K562 (cell line): ENCODE results near the gene MYLIP. TPM values are rescaled to one million over a fixed set of nuclear protein-coding genes. Genes with fewer than 3 reads are reported as not detected.

Experiments
- ATAC-seq: fragments of 200-7000 bp; cut with Tn5 transposase; 3 replicates; pipeline ENCODE4 v1.9.1; 2020; ENCODE audit warnings: moderate library complexity
- BruUV-seq: library from RNA; stranded (reverse); fragments of 400-500 nt; replicated peaks from 2 replicates; lab custom pipeline; 2021; lab: Mats Ljungman, UMichigan
- CTCF ChIA-PET: fragments of 300-600 bp; formaldehyde crosslinking; extraction: SDS; loops from one replicate; lab custom pipeline; 2021; ENCODE audit warnings: low intra/inter-chr PET ratio; lab: Yijun Ruan, JAX
- POLR2A ChIA-PET: fragments of 300-600, 350-650 bp; sonication (Branson Sonifier 250); formaldehyde crosslinking; extraction: SDS; loops from one replicate; lab custom pipeline; 2021; ENCODE audit warnings: antibody characterized with exemption, inconsistent platforms; lab: Yijun Ruan, JAX
- DNase-seq, 4 experiments: peaks; one replicate each; pipeline versions ENCODE4 v3.0.0 to v3.0.0-alpha.2; 2011 to 2018; ENCODE audit warnings: low spot score in 3 of 4, mixed read lengths in 3 of 4; ENCODE audit errors: extremely low read depth in 1 of 4
- FAIRE-seq: peaks from 2 replicates; lab custom pipeline; 2011; peaks lifted over from hg19 to GRCh38; lab: Jason Lieb, UNC
- H2AFZ ChIP-seq: 2 replicates; pipeline ENCODE4 v1.6.0; 2011; ENCODE audit warnings: low read depth, low read length, control low read depth, inconsistent platforms
- H3K27ac ChIP-seq: fragments of 200-600 bp; 3 replicates; pipeline ENCODE4 v1.8.0; 2011; ENCODE audit warnings: low read depth, mild to moderate bottlenecking, control low read depth, inconsistent platforms, low read length, moderate library complexity, mixed read lengths; ENCODE audit errors: extremely low read depth
- H3K27me3 ChIP-seq, 2 experiments: fragments of 300-600 bp in 1 of 2; 2 replicates in 1 of 2; 3 replicates in 1 of 2; pipeline versions ENCODE4 v1.6.0 to v1.8.0; 2011; ENCODE audit warnings: inconsistent platforms in 2 of 2, low read length in 2 of 2, mild to moderate bottlenecking in 1 of 2, mixed read lengths in 1 of 2, moderate library complexity in 1 of 2; ENCODE audit not compliant: control insufficient read depth in 2 of 2, insufficient read depth in 2 of 2
- H3K36me3 ChIP-seq: fragments of 300-600 bp; 3 replicates; pipeline ENCODE4 v1.8.0; 2011; ENCODE audit warnings: mild to moderate bottlenecking, low read length, inconsistent platforms; ENCODE audit not compliant: control insufficient read depth, insufficient read depth
- H3K4me1 ChIP-seq, 2 experiments: fragments of 200-600 bp in 1 of 2; replicated peaks in 1 of 2; 2 replicates in 1 of 2; 3 replicates in 1 of 2; pipeline versions ENCODE4 v1.5.1 to v1.8.0; 2011; ENCODE audit warnings: inconsistent platforms in 2 of 2, low read length in 2 of 2, mild to moderate bottlenecking in 1 of 2, mixed read lengths in 1 of 2, moderate library complexity in 1 of 2; ENCODE audit not compliant: control insufficient read depth in 2 of 2, insufficient read depth in 2 of 2
- H3K4me2 ChIP-seq: 2 replicates; pipeline ENCODE4 v1.6.1; 2011; ENCODE audit warnings: low read length, control low read depth, inconsistent platforms, mixed read lengths; ENCODE audit not compliant: insufficient read depth
- H3K4me3 ChIP-seq: fragments of 200-600 bp; sonication (generic), shearing (Covaris generic); 2 replicates; pipeline ENCODE4 v1.5.1; 2016; ENCODE audit warnings: control low read depth, inconsistent platforms
- H3K79me2 ChIP-seq: fragments of 200-600 bp; 3 replicates; pipeline ENCODE4 v1.8.0; 2011; ENCODE audit warnings: low read length, inconsistent platforms; ENCODE audit not compliant: control insufficient read depth, insufficient read depth
- H3K9ac ChIP-seq, 2 experiments: 2 replicates each; pipeline versions ENCODE4 v1.6.0 to v1.6.1; 2011; ENCODE audit warnings: low read depth in 2 of 2, low read length in 2 of 2, control low read depth in 1 of 2, inconsistent platforms in 1 of 2, mild to moderate bottlenecking in 1 of 2, mixed read lengths in 1 of 2; ENCODE audit not compliant: insufficient read depth in 1 of 2
- H3K9me1 ChIP-seq: one replicate; pipeline ENCODE4 v1.6.0; 2011; ENCODE audit warnings: inconsistent platforms, mild to moderate bottlenecking, low read length, moderate library complexity; ENCODE audit not compliant: control insufficient read depth, insufficient read depth
- H3K9me3 ChIP-seq: replicated peaks from 2 replicates; pipeline ENCODE4 v1.5.1; 2011; ENCODE audit warnings: low read depth, low read length, inconsistent platforms; ENCODE audit not compliant: control insufficient read depth, insufficient read depth
- H4K20me1 ChIP-seq: replicated peaks from 2 replicates; pipeline ENCODE4 v1.6.1; 2011; ENCODE audit warnings: low read length, inconsistent platforms, mixed read lengths; ENCODE audit not compliant: control insufficient read depth, insufficient read depth
- C11orf30 ChIP-seq: fragments of 450-650 bp; IDR thresholded peaks from 2 replicates; pipeline ENCODE4 v1.6.1; 2016; ENCODE audit warnings: low read depth, mild to moderate bottlenecking
- JUND ChIP-seq, 2 experiments: IDR thresholded peaks; 2 replicates in 1 of 2; 3 replicates in 1 of 2; pipeline ENCODE4 v1.6.1; 2011; ENCODE audit warnings: borderline replicate concordance in 2 of 2, low read depth in 2 of 2, low read length in 2 of 2, improper control_type of control experiment in 1 of 2, missing biosample characterization in 1 of 2, missing genetic modification characterization in 1 of 2, missing genetic modification reagents in 1 of 2
- NONO ChIP-seq, 2 experiments: fragments of 200-400 bp in 1 of 2; fragments of 450-650 bp in 1 of 2; formaldehyde crosslinking in 1 of 2; IDR thresholded peaks; 2 replicates each; pipeline ENCODE4 v1.6.1; 2017; ENCODE audit warnings: low read depth in 2 of 2, mild to moderate bottlenecking in 2 of 2, moderate library complexity in 2 of 2, low read length in 1 of 2
- PML ChIP-seq: IDR thresholded peaks from 2 replicates; pipeline ENCODE4 v1.6.1; 2012; ENCODE audit warnings: low read length, inconsistent platforms
- RCOR1 ChIP-seq, 2 experiments: IDR thresholded peaks; 2 replicates each; pipeline ENCODE4 v1.6.1; 2012; ENCODE audit warnings: low read depth in 2 of 2, low read length in 2 of 2, borderline replicate concordance in 1 of 2, improper control_type of control experiment in 1 of 2
- TAL1 ChIP-seq: fragments of 450-650 bp; IDR thresholded peaks from 2 replicates; pipeline ENCODE4 v1.6.1; 2016; ENCODE audit warnings: mild to moderate bottlenecking
- VEZF1 ChIP-seq: fragments of 200-800 bp; sonication (Bioruptor generic); IDR thresholded peaks from 2 replicates; pipeline ENCODE4 v1.6.1; 2017; ENCODE audit warnings: missing genetic modification characterization, missing compliant biosample characterization
- XRCC5 ChIP-seq: fragments of 200-400 bp; formaldehyde crosslinking; IDR thresholded peaks from 2 replicates; pipeline ENCODE4 v1.6.1; 2017; ENCODE audit warnings: low read depth, mild to moderate bottlenecking, low read length
- ZNF436 ChIP-seq: fragments of 250-450, 450-650 bp; sonication (Bioruptor Pico); formaldehyde crosslinking; IDR thresholded peaks from 2 replicates; pipeline ENCODE4 v1.7.0; 2020; ENCODE audit warnings: mild to moderate bottlenecking
- ZNF79 ChIP-seq: fragments of 250-450 bp; sonication (Bioruptor Pico); IDR thresholded peaks from 2 replicates; pipeline ENCODE4 v1.4.0; 2020; ENCODE audit warnings: low read depth, mild to moderate bottlenecking, moderate library complexity
- WGBS: fragments of 100-300 bp; shearing (Covaris generic); methylation state at CpG from one replicate; pipeline ENCODE4 v1.1.6; 2016; ENCODE audit warnings: low coverage, mixed read lengths; ENCODE audit not compliant: insufficient coverage; ENCODE audit errors: missing lambda C conversion rate; 5-methylcytosine and 5-hydroxymethylcytosine counted together
- in situ Hi-C: fragments of 300-500 bp; cut with MboI; formaldehyde crosslinking; loops from 4 replicates; pipeline ENCODE4 v1.15.0; 2018; ENCODE audit warnings: inconsistent platforms, mixed read lengths
- intact Hi-C: fragments of 100-400 bp; cut with micrococcal nuclease; formaldehyde crosslinking; loops from 2 replicates; pipeline ENCODE4 v1.14.2; 2022
- polyA plus RNA-seq, 8 experiments: library from polyadenylated mRNA; depleted of rRNA in 4 of 8; stranded (reverse) in 5 of 8; unstranded in 3 of 8; fragments of >200 nt; fragmentation: Nextera tagmentation in 2 of 8; fragmentation: Illumina TruSeq in 1 of 8; extraction: Ambion mirVana in 2 of 8; extraction: Trizol in 1 of 8; gene quantifications; 2 replicates each; pipeline versions ENCODE4 v1.2.1 to v1.2.3, GENCODE V29; 2011 to 2014; ENCODE audit warnings: inconsistent platforms in 1 of 8, missing spikeins in 1 of 8
- total RNA-seq, 7 experiments: library from RNA; depleted of rRNA in 6 of 7; stranded (reverse); fragments of >200 nt in 6 of 7; fragmentation: Illumina TruSeq in 2 of 7; extraction: Trizol in 2 of 7; gene quantifications; 2 replicates each; pipeline versions ENCODE4 v1.2.1 to v1.2.3, GENCODE V29; 2011 to 2021; ENCODE audit warnings: low replicate concordance in 1 of 7

The MYLIP gene
- total and polyA plus RNA-seq, 9 of the 15 experiments (the other 6 are each of a cell fraction or from before 2014, with no cell fraction given): 10.8 to 43.5 (median 31.5) TPM

GRCh38 chr6:16136091-16136490, 7.2 kb downstream of the MYLIP start:
- BruUV-seq: no TSS peak
- H3K9me3 ChIP-seq: no peaks in the 10 kb centered on the region
- H3K27ac ChIP-seq: no peak overlapping the region
- no peak overlapping the region for H3K9ac ChIP-seq
- H3K4me1 ChIP-seq: peaks cover 2 to 40% of the 10 kb centered on the region in 2 experiments
- TF ChIP-seq C11orf30 (no peak), VEZF1 (CRISPR knock-in tag) (peak; percentile 57; the same call in 1 of the 2 replicates), RCOR1 (IDR thresholded peaks at IDR 0.05; ENCODE audit: borderline replicate concordance in 1 of 2, low read depth in 2 of 2, low read length in 2 of 2) (0 out of 4 replicates have a peak, but pooled peaks of 1 of the 2 experiments have one; percentile 36), PML (0 out of 2 replicates have a peak, but pooled peaks have one; percentile 47), NONO (IDR thresholded peaks at IDR 0.05; ENCODE audit: low read depth in 2 of 2, low read length in 1 of 2) (no peak), TAL1 (no peak), XRCC5 (no peak), ZNF79 (CRISPR knock-in tag) (no peak), ZNF436 (CRISPR knock-in tag) (no peak), JUND (IDR thresholded peaks at IDR 0.05; ENCODE audit: borderline replicate concordance, low read depth, low read length) (0 out of 2 replicates have a peak, but pooled peaks have one; percentile 6), JUND (tag; IDR thresholded peaks at IDR 0.05; ENCODE audit: borderline replicate concordance, low read depth, low read length) (no peak)
- no peak overlapping the region for H2AFZ ChIP-seq
- CTCF ChIA-PET: interaction anchor here (1.4 kb wide), 1 partner anchor 445 kb away, joined by 4 read pairs; no protein-coding TSS in a partner anchor
- FAIRE-seq (no peak), DNase-seq (peak in 3 of 4 experiments; percentile 37 to 51 (median 47)), ATAC-seq (0 out of 3 replicates have a peak, but pooled peaks have one; percentile 20)
- peaks cover 97% of the 10 kb centered on the region for H3K36me3 ChIP-seq
- intact Hi-C loops (no loop called here), in situ Hi-C loops (no loop called here)
- 41% methylated on average over 3 of the region's 3 CpGs for WGBS
- no peaks in the 10 kb centered on the region for H3K27me3 ChIP-seq
- H3K79me2 ChIP-seq: peaks cover 100% of the 10 kb centered on the region
- H4K20me1 ChIP-seq: peaks cover 75% of the 10 kb centered on the region
- H3K4me2 ChIP-seq: no peak overlapping the region
- peaks cover 10% of the 10 kb centered on the region for H3K9me1 ChIP-seq
- H3K4me3 ChIP-seq: no peak overlapping the region
- POLR2A ChIA-PET: interaction anchor here (1.1 to 10.6 kb wide), 4 partner anchors 11 to 445 kb away, joined by 3 to 168 read pairs (median 4); no protein-coding TSS in a partner anchor
